H1 (cell line): ENCODE results near the gene NT5DC1. TPM values are rescaled to one million over a fixed set of nuclear protein-coding genes. Genes with fewer than 3 reads are reported as not detected.

Source experiments
- ATF3 ChIP-seq: IDR thresholded peaks from 2 replicates; pipeline ENCODE4 v1.6.1; 2011; ENCODE audit warnings: low read depth, mild to moderate bottlenecking, low read length; ENCODE audit not compliant: insufficient read depth
- HDAC6 ChIP-seq: IDR thresholded peaks from one replicate; pipeline ENCODE4 v1.7.1; 2012; ENCODE audit warnings: low read depth, mild to moderate bottlenecking, inconsistent platforms, low read length, moderate library complexity
- PHF8 ChIP-seq: fragments of 200-600 bp; sonication (generic); conservative IDR thresholded peaks from 2 replicates; pipeline ENCODE4 v1.7.1; 2012; ENCODE audit warnings: low read depth, mild to moderate bottlenecking, inconsistent platforms, low read length, moderate library complexity
- polyA plus RNA-seq, 7 experiments: library from polyadenylated mRNA; depleted of rRNA in 3 of 7; stranded (reverse) in 5 of 7; unstranded in 2 of 7; fragments of >200 nt in 5 of 7; fragments of 200-250 nt in 2 of 7; gene quantifications; 1 replicate in 5 of 7; 2 replicates in 1 of 7; 4 replicates in 1 of 7; pipeline versions ENCODE4 v1.2.1 to v1.2.3, GENCODE V29; 2011 to 2013; ENCODE audit warnings: missing spikeins in 2 of 7, mixed read lengths in 2 of 7
- total RNA-seq: library from RNA; stranded (reverse); fragmentation: NEBNext Ultra II Directional; extraction: Animal tissue kit (Norgen Biotek cat#: 25700); gene quantifications from 2 replicates; pipeline ENCODE4 v1.2.1, GENCODE V29; 2021

The NT5DC1 gene
- total and polyA plus RNA-seq, 2 of the 8 experiments (the other 6 are each of a cell fraction or from before 2014, with no cell fraction given) = 25.3 to 72.7 TPM

- no peak for TF ChIP-seq HDAC6
- no peak for TF ChIP-seq PHF8
- no peak for TF ChIP-seq ATF3
These were observed 4.6 kb downstream of the NT5DC1 start (continued) for GRCh38 chr6:116105247-116105646.
